HG03045 (cell line): ENCODE measurements around the gene JAG2.

Experiments
- ATAC-seq: cut with Tn5 transposase; IDR thresholded peaks from one replicate; pipeline ENCODE4 v1.9.1; 2021; ENCODE audit warnings: mild to moderate bottlenecking, moderate library complexity; ENCODE audit not compliant: unreplicated experiment

The JAG2 gene

DNA sequence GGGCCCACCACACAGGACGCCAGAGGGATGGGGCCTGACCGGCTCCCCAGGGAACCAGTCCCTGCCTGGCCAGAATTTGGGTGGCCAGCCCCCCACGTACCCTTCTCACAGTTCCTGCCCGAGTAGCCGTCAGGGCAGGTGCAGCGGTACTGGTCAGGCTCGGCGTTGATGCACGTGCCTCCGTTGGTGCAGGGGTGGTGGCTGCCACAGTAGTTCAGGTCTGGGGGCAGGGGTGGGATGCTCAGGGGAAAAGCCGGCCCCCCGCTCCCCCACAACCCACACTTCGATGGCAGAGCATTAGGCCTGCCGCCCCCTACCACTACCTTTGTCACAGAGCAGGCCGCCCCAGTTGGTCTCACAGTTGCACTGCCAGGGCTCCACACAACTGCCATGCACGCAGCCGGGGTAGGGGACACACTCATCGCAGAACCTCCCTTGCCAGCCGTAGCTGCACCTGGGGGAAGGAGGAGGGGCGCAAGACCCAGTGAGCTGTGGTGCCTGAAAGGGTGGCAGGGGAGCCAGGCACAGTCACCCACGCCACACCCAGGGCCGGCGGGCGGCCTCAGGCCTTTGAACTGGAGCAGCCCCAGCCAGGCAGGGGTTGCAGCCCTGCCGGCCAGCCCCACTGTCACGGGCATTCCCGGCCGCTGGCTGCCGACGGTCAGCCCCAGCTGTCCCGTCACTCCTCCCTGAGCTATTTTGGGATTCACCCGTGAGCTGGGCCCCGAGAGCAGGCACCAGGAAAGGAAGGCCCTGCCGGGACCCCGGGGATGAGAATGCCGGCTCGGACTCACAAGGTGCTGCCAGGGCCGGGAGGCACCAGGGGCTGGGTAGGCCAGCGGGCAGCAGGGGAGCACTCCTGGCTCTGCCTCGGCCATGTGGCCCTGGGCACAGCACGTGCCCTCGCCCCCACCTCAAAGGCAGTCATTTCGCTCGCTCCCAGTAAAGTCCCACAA, 16.5 kb downstream of the JAG2 start:
- ATAC-seq = no peak

DNA sequence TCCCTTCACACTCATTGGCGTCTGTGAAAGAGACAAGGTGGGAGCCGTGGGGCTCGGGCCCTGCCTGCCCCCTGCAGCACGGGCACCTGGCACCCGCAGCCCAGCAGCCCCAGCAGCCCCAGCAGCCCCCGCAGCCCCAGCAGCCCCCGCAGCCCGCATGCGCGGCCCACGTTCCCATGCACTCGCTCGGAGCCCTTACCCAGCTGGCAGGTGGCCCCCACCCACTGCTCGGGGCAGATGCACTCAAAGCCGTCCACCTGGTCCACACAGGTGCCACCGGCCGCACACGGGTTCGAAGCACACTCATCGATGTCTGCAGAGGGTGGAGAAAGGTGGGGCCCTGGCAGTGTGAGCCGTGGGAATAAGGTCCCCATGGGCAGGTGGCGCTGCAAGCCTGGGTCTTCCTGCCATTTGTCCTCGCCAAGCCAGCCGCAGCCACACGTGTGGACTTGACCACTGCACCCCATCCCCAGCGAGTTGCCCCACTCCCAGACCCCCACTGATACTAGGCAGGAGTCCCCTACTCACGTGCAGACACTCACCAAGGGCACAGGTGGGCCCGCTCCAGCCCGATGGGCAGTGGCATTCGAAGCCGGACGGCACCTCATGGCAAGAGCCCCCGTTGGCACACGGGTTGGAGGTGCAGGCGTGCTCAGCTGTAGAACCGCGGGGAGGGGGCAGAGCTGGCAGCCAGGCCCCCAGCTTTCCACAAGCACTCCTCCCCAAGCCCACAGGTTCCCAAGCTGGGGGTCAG, 17.3 kb downstream of the JAG2 start:
- no peak for ATAC-seq

DNA sequence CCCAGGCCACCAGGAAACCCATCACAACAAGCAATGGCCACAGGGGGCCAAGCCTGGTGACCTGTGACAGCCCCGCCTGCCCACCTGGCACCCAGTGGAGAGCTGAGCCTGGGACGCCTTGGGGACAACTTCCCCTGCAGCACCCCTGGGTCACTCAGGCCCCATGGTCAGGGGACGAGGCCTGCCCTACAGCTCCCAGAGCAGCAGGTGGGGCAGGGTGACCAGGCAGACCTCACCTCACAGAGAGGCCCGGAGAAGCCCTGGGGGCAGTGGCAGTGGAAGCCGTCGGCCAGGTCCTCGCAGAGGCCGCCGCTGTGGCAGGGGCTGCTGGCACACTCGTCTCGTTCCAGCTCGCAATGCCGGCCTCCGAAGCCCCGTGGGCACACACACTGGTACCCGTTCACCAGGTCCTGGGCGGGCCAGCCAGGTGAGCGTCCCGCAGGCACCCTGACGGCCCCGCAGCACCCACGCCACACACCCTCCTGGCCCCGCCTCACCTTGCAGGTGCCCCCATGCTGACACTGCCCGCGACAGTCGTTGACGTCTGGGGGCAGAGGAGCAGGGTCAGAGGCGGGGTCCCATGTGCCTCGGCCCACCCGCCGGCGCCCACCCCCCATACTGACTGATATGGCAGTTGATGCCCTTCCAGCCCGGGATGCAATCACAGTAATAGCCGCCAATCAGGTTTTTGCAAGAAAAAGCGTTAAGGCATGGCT, 18.1 kb downstream of the JAG2 start:
- no peak for ATAC-seq

DNA sequence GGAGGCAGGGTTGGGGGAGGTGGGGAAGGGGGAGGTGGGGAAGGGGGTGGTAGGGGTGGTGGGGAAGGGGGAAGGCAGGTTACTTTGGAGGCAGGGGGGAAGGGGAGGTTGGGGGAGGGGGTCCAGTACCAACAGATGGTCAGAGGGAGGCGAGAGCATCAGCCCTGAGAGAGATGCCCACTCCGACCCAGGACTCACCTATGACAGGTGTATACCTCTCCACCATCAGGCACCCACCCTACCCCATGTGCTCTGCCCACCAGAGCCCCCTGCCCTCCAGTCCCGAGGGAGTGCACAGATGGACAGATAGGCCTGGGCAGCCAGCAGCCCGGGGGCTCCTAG, 18.6 kb downstream of the JAG2 start:
- ATAC-seq = no peak

- ATAC-seq = no peak
Observed at GRCh38 chr14:105149146-105149781, 19.3 kb downstream of the JAG2 start.

DNA sequence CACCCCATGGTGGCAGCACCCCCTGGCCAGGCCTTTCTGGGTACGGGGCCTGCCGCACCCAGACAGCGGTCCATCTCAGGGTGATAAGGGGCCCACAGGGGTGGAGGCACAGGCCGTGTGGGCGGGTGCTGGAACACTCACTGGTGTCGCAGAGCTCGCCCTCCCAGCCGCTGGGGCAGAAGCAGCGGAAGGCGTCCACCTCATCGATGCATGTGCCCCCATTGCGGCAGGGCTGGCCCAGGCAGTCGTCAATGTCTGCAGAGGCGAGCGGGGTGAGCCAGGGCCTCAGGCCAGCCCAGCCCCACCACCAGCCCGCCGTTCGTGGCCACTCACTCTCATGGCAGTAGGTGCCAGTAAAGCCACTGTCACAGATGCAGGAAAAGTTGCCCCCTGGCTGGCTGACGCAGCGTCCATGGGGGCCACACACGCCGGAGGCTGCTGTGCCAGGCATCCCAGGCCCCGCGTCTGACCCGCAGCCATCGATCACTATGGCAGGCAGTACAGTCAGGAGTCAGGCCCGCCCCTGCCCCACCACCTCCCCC, 19.9 kb downstream of the JAG2 start:
- no peak for ATAC-seq

DNA sequence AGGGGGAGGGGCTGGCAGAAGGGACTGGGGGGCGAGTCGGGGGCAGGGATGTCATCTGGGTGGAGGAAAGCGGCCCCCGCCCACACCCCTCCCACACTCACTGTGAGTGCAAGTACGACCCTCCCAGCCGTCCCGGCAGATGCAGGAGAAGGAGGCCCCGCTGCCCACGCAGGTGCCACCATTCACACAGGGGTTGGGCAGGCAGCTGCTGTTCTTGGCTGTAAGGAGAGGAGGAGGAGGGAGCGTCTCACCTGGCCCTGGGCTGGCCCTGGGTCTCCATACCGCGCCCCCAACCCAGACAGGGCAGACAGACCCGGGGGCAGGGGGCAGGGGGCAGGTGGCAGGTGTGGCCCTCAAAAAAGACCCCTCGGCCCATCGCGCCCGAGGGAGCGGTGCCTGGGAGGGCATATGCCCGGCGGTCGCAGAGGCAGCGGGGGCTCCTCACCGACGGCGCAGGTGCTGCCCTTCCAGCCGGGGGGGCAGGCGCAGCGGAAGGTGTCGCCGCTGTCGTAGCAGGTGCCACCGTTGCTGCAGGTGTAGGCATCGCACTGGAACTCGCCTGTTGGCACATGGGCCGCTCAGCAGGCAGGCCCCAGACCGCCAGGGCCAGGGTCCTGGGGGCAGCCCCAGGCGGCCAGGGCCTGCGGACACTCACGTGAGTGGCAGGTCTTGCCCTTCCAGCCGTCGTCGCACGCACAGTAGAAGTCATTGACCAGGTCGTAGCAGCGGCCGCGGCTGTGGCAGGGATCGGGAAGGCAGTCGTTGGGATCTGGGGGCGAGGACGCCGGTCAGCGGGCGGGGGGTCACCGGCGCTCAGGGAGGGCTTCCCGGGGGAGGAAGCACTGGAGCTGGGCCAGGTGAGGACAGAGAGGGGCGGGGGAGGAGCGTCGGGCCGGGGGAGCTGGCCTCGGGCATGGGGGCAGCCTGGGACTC, 20.6 kb downstream of the JAG2 start:
- ATAC-seq = no peak

DNA sequence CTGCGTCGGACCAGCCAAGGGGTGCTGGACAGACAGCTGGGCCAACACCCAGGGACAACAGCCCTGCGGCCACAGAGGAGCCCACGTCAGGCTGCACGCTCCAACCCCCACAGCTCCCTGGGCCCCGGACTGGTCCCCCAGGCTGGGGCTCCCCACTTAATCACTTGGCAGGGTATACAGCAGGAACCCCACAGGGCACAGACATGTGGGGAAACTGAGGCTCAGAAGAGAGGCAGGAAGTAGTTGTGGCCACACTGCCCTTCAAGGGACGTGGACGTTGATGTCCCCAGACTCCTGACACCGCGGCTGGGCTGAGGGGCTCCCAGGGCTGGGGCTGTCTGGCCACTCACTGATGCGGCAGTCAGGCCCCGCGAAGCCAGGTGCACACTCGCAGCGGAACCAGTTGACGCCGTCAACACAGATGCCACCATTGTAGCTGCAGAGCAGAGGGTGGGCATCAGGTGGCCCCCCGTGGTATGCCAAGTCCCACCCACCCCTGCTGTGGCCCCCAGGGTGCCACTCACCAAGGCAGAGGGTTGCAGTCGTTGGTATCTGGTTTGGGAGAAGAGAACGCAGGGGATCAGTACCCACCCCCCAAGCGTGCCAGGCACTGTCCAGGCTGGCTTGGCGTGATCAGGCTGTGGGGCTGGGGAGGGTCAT, 21.5 kb downstream of the JAG2 start:
- no peak for ATAC-seq

DNA sequence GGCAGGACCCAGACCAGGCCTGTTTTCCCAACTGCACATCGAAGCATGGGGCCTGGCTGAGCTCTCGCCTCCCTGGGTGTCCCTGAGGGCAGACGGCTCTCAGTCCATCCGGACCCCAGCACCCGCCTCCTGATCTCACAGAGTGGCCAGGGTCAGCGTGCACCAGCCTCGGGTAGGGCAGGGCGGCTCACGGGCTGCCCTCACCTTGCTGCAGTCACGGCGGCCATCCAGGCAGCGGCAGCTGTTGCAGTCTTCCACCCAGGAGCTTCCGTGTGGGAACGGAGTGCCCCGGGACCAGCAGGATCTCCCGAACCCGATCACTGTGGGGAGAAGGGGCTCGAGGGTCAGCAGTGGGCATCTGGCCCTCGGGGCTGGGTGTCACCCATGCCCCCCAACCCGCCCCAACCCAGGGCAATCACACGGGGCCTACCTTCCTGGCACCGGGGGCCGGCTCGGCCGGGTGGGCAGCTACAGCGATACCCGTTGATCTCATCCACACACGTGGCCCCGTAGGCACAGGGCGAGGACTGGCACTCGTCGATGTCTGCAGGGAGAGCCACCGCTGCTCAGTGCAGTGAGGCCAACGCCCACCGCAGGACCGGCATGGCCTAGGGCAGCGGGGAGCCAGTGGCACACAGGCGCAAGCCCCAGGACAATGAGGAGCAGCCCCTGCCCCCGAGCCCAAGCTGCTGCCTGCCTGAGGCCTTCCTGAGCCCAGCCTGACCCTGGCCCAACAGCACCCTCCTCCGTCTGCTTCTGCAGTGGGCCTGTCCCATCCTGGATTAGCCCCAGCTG, 22.2 kb downstream of the JAG2 start:
- ATAC-seq = no peak

DNA sequence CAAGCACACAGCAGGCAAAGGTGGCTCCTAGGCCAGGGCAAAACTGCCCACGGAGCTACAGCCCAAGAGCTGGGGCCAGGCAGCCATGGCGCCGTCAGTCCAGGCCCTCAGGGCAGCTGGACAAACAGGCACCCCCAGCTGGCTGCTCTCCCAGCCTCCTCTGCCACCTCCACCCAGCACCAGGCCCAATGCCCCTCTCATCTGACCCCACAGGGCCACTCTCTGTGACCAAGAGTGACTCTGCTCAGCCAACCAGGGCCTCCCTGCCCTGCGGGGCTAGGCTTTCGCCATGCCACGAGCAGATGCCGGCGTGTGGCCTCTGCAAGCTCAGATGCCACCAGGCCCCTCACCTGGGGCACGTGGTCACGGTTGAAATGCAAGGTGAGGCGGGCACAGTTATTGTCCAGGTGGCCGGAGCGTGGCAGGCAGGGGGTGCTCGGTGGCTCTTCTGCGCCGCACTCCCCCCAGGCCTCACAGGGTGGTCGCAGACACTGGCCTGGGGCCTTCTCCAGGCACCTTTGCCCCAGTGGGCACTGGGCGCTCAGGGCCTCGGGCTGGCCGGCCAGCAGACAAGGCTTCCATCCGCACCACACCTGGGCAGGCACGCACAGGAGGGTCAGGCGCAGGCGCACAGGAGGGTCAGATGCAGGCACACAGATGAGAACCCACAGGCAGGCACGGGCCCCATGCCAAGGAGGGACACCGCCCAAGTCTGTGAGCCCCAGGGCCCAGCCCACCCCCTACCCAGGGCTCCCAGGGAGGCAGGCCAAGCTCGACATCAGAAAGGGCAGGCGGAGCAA, 23.0 kb downstream of the JAG2 start:
- ATAC-seq = no peak

DNA sequence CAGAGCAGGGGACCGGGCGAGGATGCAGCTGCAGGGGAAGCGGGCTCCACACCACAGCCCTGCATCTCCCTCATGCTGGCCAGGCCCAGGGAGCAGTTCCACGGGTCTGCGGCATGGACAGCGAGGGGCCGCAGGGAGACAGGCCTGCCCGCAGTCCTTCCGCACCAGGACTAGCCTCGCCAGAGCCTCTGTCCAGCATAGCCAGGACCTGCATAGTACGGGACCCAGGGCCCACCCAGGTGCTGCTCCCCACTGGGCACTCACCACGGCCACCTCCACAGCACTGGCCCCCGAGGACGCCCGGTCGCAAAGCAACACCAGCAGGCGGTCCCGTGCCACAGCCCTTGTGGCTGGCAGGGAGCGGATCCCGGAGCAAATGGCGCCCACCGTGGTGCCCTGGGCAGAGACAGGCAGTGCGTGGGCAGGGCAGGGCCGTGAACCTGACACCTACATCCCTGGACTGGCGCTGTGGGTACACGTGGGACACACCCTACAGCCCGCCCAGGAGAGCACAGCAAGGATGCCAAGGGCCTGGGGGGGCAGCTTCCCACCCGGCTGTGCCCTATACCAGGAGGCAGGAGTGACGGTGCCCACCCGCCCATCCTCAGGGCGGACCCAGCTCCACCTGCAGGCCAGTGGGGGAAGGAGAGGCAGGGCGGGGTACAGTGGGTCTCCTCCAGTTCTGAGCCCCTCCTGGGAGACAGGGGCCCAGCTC, 23.8 kb downstream of the JAG2 start:
- ATAC-seq = no peak

- ATAC-seq = no peak
Observed at GRCh38 chr14:105144026-105144665, 24.4 kb downstream of the JAG2 start.

DNA sequence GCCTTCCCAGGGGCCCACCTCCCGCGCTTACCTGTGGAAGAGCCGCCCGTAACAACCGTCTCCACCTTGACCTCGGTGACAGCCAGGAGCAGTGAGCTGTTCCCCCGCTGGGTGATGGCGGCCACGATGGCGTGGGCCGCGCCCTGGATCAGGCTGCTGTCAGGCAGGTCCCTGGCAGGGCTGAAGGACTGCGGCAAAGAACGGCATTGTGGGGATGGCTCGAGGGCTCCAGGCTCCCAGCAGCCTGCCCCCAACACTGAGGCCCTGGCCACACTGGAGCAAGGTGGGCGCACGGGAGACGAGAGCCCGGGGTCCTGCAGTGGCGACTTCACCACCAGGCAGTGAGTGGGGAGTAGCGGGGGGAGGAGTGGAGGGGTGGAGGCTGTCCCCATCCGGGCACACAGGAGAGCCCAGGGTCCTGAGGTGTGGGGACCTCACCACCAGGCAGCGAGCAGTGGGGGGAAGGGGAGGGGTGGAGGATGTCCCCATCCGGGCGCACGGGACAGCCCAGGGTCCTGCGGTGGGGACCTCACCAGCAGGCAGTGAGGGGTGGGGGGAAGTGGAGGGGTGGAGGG, 25.0 kb downstream of the JAG2 start:
- no peak for ATAC-seq

GRCh38 chr14:105142651-105143450, 25.7 kb downstream of the JAG2 start:
- ATAC-seq = no peak
